Smooth muscle cell of the brain vasculature (primary cell): ENCODE results near the gene AJAP1.

Source experiments
- DNase-seq: peaks from one replicate; pipeline ENCODE4 v3.0.0-alpha.2; 2012; ENCODE audit warnings: low read depth, low spot score

Gene AJAP1

GRCh38 chr1:4769516-4770280, 115.3 kb downstream of the AJAP1 start:
- DNase-seq = no peak

GRCh38 chr1:4770713-4771112, 116.3 kb downstream of the AJAP1 start:
- DNase-seq = no peak

- DNase-seq = no peak
Measured at GRCh38 chr1:4771267-4771666, 116.9 kb downstream of the AJAP1 start.

- DNase-seq = no peak
Measured at GRCh38 chr1:4771721-4772120, 117.3 kb downstream of the AJAP1 start.

- no peak for DNase-seq
Measured at GRCh38 chr1:4772294-4773010, 118.0 kb downstream of the AJAP1 start.

GRCh38 chr1:4773226-4773625, 118.8 kb downstream of the AJAP1 start:
- DNase-seq = no peak

GRCh38 chr1:4775506-4775905, 121.1 kb downstream of the AJAP1 start:
- no peak for DNase-seq

- DNase-seq = no peak
Measured at GRCh38 chr1:4778056-4778455, 123.6 kb downstream of the AJAP1 start.

- no peak for DNase-seq
Measured at GRCh38 chr1:4781646-4782045, 127.2 kb downstream of the AJAP1 start.

GRCh38 chr1:4784761-4785160, 130.4 kb downstream of the AJAP1 start:
- DNase-seq = no peak

GRCh38 chr1:4786055-4786454, 131.6 kb downstream of the AJAP1 start:
- DNase-seq = no peak

GRCh38 chr1:4787551-4787950, 133.1 kb downstream of the AJAP1 start:
- DNase-seq = no peak

GRCh38 chr1:4792565-4792964, 138.2 kb downstream of the AJAP1 start:
- DNase-seq = no peak

- DNase-seq = no peak
Measured at GRCh38 chr1:4794020-4794780, 139.8 kb downstream of the AJAP1 start.

- DNase-seq = no peak
Measured at GRCh38 chr1:4796161-4797015, 142.0 kb downstream of the AJAP1 start.

GRCh38 chr1:4797016-4797410, 142.6 kb downstream of the AJAP1 start:
- no peak for DNase-seq

- DNase-seq = no peak
Measured at GRCh38 chr1:4797429-4797828, 143.0 kb downstream of the AJAP1 start.

GRCh38 chr1:4801192-4801924, 146.9 kb downstream of the AJAP1 start:
- no peak for DNase-seq

- no peak for DNase-seq
Measured at GRCh38 chr1:4802024-4802423, 147.6 kb downstream of the AJAP1 start.

GRCh38 chr1:4803335-4803734, 148.9 kb downstream of the AJAP1 start:
- no peak for DNase-seq

- no peak for DNase-seq
Measured at GRCh38 chr1:4805987-4806386, 151.6 kb downstream of the AJAP1 start.
